Body of pancreas (tissue), 4 donors: ENCODE measurements around the gene HCFC1. TPM values are rescaled to one million over a fixed set of nuclear protein-coding genes. Genes with fewer than 3 reads are reported as not detected.

ENCODE experiments used
- ATAC-seq: fragments of 150-250 bp; one replicate; pipeline ENCODE4 v1.9.1; 2016
- DNase-seq, 4 donors: peaks; one replicate each; pipeline ENCODE4 v3.0.0-alpha.2; 2019
- H3K27ac ChIP-seq, 4 donors: fragments of 200-600 bp; sonication (generic); 1 replicate in 3 of 4; 2 replicates in 1 of 4; pipeline versions ENCODE4 v1.5.1 to v1.6.1; 2016 to 2019; ENCODE audit warnings: mild to moderate bottlenecking in 1 of 4, mixed read lengths in 1 of 4, moderate library complexity in 1 of 4
- H3K27me3 ChIP-seq, 2 donors: fragments of 200-600 bp; sonication (generic); one replicate each; pipeline ENCODE4 v1.6.0; 2016; ENCODE audit warnings: mild to moderate bottlenecking in 1 of 2
- H3K36me3 ChIP-seq, 2 donors: fragments of 200-600 bp; sonication (generic); replicated peaks in 1 of 2; 2 replicates each; pipeline ENCODE4 v1.5.1; 2016; ENCODE audit warnings: low read depth in 2 of 2; ENCODE audit not compliant: insufficient read depth in 1 of 2
- H3K4me1 ChIP-seq: fragments of 200-600 bp; sonication (generic); one replicate; pipeline ENCODE4 v1.6.0; 2016
- H3K4me3 ChIP-seq, 2 donors: fragments of 200-600 bp; sonication (generic); 1 replicate in 1 of 2; 2 replicates in 1 of 2; pipeline ENCODE4 v1.5.1; 2016 to 2019
- H3K9me3 ChIP-seq, 3 donors: fragments of 200-600 bp; sonication (generic); 1 replicate in 2 of 3; 2 replicates in 1 of 3; pipeline ENCODE4 v1.5.1; 2016
- CTCF ChIP-seq, 7 experiments: fragments of 450-650 bp in 4 of 7; fragments of 200-600 bp in 3 of 7; sonication (generic) in 3 of 7; IDR thresholded peaks; one replicate each; pipeline ENCODE4 v1.5.1; 2016 to 2019; ENCODE audit warnings: antibody characterized with exemption in 7 of 7
- POLR2A ChIP-seq, 3 donors: fragments of 450-650 bp; IDR thresholded peaks; one replicate each; pipeline ENCODE4 v1.6.1; 2016; ENCODE audit warnings: antibody characterized with exemption in 3 of 3, mild to moderate bottlenecking in 2 of 3
- WGBS, 2 donors: methylation state at CpG; one replicate each; pipeline ENCODE4 v1.1.5; 2017; 5-methylcytosine and 5-hydroxymethylcytosine counted together
- intact Hi-C: fragments of 100-400 bp; cut with DNase I; formaldehyde crosslinking; loops from one replicate; pipeline ENCODE4 v1.15.1; 2023
- total RNA-seq, 2 donors: library from RNA; depleted of rRNA; stranded (reverse); fragments of >200 nt; gene quantifications; one replicate each; pipeline ENCODE4 v1.1.0, GENCODE V29; 2016

HCFC1 gene
- total RNA-seq, 2 donors from 2014 or later = 16.6 to 62.6 TPM

GRCh38 chrX:153954558-153955227 lies 16.9 kb downstream of the HCFC1 start:
- ATAC-seq = no peak
- DNase-seq = no peak
- Histone ChIP-seq H3K4me1 (no peaks in the 10 kb centered on the region), H3K27me3 (no peaks in the 10 kb centered on the region), H3K4me3 (no peak overlapping the region), H3K36me3 (peaks cover 9 to 17% of the 10 kb centered on the region in 2 donors), H3K9me3 (no peaks in the 10 kb centered on the region), H3K27ac (no peak overlapping the region)
- intact Hi-C loops = loop anchor here (5.0 kb wide), 1 partner anchor 192 kb away; the partner anchor contains the start of gene PLXNB3
- TF ChIP-seq CTCF (IDR thresholded peaks at IDR 0.05) (no peak), POLR2A (IDR thresholded peaks at IDR 0.05) (no peak)
- WGBS, 2 donors = 96 to 100% methylated on average over 9 to 17 of the region's 44 CpGs

DNA sequence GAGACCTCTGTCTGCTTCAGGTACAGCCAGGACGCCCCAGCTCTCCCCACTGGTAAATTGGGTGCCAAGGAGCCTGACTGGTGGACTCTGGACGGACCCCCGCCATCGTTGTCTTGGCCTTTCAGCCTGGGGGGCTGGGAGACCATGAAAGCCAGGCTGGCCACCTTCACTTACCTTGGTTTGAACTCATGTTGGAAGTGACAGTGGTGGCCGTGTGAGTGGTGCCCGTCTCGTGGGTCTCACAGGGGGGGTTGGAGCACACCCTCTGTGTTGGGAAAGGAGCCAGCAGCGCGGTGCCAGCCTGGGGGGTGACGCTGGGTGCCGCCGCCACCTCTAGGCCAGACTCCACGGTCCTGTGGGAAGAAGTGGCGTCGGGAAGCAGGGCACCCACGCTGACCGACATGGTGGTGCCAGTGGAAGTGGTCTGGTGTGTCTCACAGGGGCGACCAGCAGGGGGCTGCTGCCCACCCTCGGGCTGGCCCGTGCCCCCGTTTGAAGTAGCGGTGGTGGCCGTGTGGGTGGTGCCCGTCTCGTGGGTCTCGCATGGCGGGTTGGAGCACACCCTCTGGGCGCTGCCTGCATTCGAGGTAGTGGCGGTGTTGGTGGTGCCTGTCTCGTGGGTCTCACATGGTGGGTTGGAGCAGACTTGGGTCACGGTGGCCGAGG lies 17.6 kb downstream of the HCFC1 start:
- DNase-seq (no peak), ATAC-seq (no peak)
- intact Hi-C loops = loop anchor here (5.0 kb wide), 1 partner anchor 192 kb away; the partner anchor contains the start of gene PLXNB3
- H3K27ac ChIP-seq = no peak overlapping the region
- no peaks in the 10 kb centered on the region for H3K4me1 ChIP-seq
- no peak overlapping the region for H3K4me3 ChIP-seq
- peaks cover 9 to 11% of the 10 kb centered on the region in 2 donors for H3K36me3 ChIP-seq
- no peak for TF ChIP-seq POLR2A (IDR thresholded peaks at IDR 0.05)
- TF ChIP-seq CTCF (IDR thresholded peaks at IDR 0.05) = no peak
- H3K27me3 ChIP-seq = no peaks in the 10 kb centered on the region
- WGBS, 2 donors = 70% methylated on average over 15 of the region's 33 CpGs; no CpG with 5 or more reads in 1 of the 2 donors
- H3K9me3 ChIP-seq = no peaks in the 10 kb centered on the region

GRCh38 chrX:153953342-153953830 lies 18.2 kb downstream of the HCFC1 start:
- no peaks in the 10 kb centered on the region for H3K9me3 ChIP-seq
- intact Hi-C loops = loop anchor here (5.0 kb wide), 1 partner anchor 191 kb away; the partner anchor contains the start of gene PLXNB3
- no peaks in the 10 kb centered on the region for H3K4me1 ChIP-seq
- H3K4me3 ChIP-seq = no peak overlapping the region
- 24% methylated on average over 16 of the region's 33 CpGs; no CpG with 5 or more reads in 1 of the 2 donors for WGBS, 2 donors
- peaks cover 9% of the 10 kb centered on the region in 2 donors for H3K36me3 ChIP-seq
- peak; percentile 49 to 71 (median 68) for DNase-seq
- no peaks in the 10 kb centered on the region for H3K27me3 ChIP-seq
- no peak for TF ChIP-seq POLR2A (IDR thresholded peaks at IDR 0.05)
- TF ChIP-seq CTCF (IDR thresholded peaks at IDR 0.05) = peak; percentile 75 to 93 (median 86)
- H3K27ac ChIP-seq = no peak overlapping the region
- peak; percentile 82 for ATAC-seq

GRCh38 chrX:153952373-153953026 lies 19.1 kb downstream of the HCFC1 start:
- Histone ChIP-seq H3K27me3 (no peaks in the 10 kb centered on the region), H3K36me3 (peaks cover 4 to 8% of the 10 kb centered on the region in 2 donors), H3K4me3 (no peak overlapping the region), H3K4me1 (no peaks in the 10 kb centered on the region), H3K9me3 (no peaks in the 10 kb centered on the region), H3K27ac (no peak overlapping the region)
- ATAC-seq (no peak), DNase-seq (no peak)
- intact Hi-C loops = loop anchor here (5.0 kb wide), 1 partner anchor 190 kb away; the partner anchor contains the start of gene PLXNB3
- TF ChIP-seq CTCF (IDR thresholded peaks at IDR 0.05) (no peak), POLR2A (IDR thresholded peaks at IDR 0.05) (no peak)
- WGBS, 2 donors = 81 to 95% methylated on average over 3 to 19 of the region's 32 CpGs
